22Rv1 (cell line): ENCODE data around the gene AXIN1.

ENCODE experiments used
- ZFX ChIP-seq: fragments of 450-650 bp; IDR thresholded peaks from 2 replicates; pipeline ENCODE4 v1.6.1; 2017; ENCODE audit warnings: antibody characterized with exemption, borderline replicate concordance
- TF ChIP-seq, protein P1 (sequence below): fragments of 450-650 bp; IDR thresholded peaks from 2 replicates; pipeline ENCODE4 v1.5.1; 2017; ENCODE audit warnings: mild to moderate bottlenecking

DNA sequence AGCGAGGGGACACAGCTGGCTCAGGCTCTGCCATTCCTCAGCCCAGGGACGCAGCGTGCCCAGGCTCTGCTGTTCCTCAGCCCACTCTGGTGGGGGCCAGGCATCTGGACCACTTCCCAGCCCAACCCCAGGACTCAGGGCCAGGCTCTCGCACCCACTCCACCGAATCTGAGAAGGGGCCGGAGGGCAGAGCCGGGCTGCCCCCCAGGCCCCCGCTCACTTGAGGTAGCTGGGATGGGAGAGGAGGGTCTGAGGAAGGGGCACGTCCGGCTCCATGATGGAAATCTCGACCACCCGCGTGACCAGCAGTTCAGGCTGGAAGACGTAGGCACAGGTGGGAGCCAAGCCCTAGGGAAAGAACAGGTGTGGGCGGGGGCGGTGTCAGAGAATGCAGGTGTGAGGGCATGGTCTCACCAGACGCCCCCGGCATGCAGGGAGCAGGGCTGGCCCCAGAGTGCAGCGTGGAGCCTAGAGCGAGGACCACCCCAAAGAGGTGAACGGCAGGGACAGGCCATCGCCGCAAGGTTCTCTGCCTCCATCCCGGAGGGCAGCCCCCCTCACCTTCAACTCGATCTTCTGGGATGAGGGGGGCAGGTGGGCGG, 24.4 kb upstream of the AXIN1 start:
- TF ChIP-seq, protein P1, sequence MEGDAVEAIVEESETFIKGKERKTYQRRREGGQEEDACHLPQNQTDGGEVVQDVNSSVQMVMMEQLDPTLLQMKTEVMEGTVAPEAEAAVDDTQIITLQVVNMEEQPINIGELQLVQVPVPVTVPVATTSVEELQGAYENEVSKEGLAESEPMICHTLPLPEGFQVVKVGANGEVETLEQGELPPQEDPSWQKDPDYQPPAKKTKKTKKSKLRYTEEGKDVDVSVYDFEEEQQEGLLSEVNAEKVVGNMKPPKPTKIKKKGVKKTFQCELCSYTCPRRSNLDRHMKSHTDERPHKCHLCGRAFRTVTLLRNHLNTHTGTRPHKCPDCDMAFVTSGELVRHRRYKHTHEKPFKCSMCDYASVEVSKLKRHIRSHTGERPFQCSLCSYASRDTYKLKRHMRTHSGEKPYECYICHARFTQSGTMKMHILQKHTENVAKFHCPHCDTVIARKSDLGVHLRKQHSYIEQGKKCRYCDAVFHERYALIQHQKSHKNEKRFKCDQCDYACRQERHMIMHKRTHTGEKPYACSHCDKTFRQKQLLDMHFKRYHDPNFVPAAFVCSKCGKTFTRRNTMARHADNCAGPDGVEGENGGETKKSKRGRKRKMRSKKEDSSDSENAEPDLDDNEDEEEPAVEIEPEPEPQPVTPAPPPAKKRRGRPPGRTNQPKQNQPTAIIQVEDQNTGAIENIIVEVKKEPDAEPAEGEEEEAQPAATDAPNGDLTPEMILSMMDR = no peak
- no peak for TF ChIP-seq ZFX
